Stomach (tissue), 4 donors: ENCODE measurements around the gene PNMA8A.

ENCODE experiments used
- EP300 ChIP-seq: sonication (generic); formaldehyde crosslinking; IDR thresholded peaks from one replicate; pipeline ENCODE4 v1.6.1; 2017; ENCODE audit warnings: antibody characterized with exemption
- POLR2A ChIP-seq, 4 donors: fragments of 450-650 bp; IDR thresholded peaks; one replicate each; pipeline ENCODE4 v1.6.1; 2016; ENCODE audit warnings: antibody characterized with exemption in 4 of 4, control low read depth in 2 of 4, mild to moderate bottlenecking in 1 of 4, moderate library complexity in 1 of 4
- POLR2AphosphoS5 ChIP-seq, 3 donors: sonication (generic); formaldehyde crosslinking; IDR thresholded peaks; one replicate each; pipeline ENCODE4 v1.6.1; 2016; ENCODE audit warnings: antibody characterized with exemption in 3 of 3
- TF ChIP-seq, protein P1 (sequence below), 7 experiments: fragments of 450-650 bp in 4 of 7; fragments of 200-600 bp in 3 of 7; sonication (generic) in 3 of 7; IDR thresholded peaks; one replicate each; pipeline ENCODE4 v1.5.1; 2016 to 2019; ENCODE audit warnings: antibody characterized with exemption in 7 of 7, control low read depth in 2 of 7, mild to moderate bottlenecking in 1 of 7

DNA sequence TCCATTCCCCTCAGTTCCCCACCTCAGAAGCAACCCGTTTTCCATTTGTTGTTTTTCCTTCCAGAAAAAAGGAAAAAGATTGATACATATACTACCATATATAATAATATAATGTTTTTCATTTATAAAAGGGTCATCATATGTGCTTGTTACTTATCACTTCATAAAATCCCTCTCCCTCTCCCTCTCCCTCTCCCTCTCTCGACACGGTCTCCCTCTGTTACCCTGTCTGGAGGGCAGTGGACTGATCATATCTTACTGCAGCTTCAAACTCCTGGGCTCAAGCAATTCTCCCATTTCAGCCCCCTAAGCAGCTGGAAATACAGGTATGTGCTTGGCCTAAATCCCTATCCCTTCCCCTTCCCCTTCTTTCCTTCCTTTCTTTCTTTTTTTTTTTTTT lies 17.1 kb downstream of the PNMA8A start:
- TF ChIP-seq, protein P1, sequence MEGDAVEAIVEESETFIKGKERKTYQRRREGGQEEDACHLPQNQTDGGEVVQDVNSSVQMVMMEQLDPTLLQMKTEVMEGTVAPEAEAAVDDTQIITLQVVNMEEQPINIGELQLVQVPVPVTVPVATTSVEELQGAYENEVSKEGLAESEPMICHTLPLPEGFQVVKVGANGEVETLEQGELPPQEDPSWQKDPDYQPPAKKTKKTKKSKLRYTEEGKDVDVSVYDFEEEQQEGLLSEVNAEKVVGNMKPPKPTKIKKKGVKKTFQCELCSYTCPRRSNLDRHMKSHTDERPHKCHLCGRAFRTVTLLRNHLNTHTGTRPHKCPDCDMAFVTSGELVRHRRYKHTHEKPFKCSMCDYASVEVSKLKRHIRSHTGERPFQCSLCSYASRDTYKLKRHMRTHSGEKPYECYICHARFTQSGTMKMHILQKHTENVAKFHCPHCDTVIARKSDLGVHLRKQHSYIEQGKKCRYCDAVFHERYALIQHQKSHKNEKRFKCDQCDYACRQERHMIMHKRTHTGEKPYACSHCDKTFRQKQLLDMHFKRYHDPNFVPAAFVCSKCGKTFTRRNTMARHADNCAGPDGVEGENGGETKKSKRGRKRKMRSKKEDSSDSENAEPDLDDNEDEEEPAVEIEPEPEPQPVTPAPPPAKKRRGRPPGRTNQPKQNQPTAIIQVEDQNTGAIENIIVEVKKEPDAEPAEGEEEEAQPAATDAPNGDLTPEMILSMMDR (IDR thresholded peaks at IDR 0.05): no peak
- TF ChIP-seq EP300 (no peak), POLR2A (IDR thresholded peaks at IDR 0.05) (no peak), POLR2AphosphoS5 (IDR thresholded peaks at IDR 0.05) (no peak)
